Uterus (tissue), 4 donors: ENCODE measurements around the gene PIK3CD. TPM values are rescaled to one million over a fixed set of nuclear protein-coding genes. Genes with fewer than 3 reads are reported as not detected.
"Not testable (repeated sequence)": the region's sequence is repeated elsewhere in the genome, so short reads cannot be mapped to it uniquely, and the experiment has no call there.

Source experiments
- DNase-seq, 2 donors: peaks; one replicate each; pipeline ENCODE4 v3.0.0-alpha.2; 2019 to 2020
- H3K27ac ChIP-seq, 2 donors: fragments of 200-600 bp; sonication (generic); 1 replicate in 1 of 2; 2 replicates in 1 of 2; pipeline ENCODE4 v1.5.1; 2016 to 2018
- H3K27me3 ChIP-seq, 2 donors: fragments of 200-600 bp; sonication (generic); one replicate each; pipeline ENCODE4 v1.5.1; 2018 to 2019; ENCODE audit warnings: control low read depth in 1 of 2
- H3K36me3 ChIP-seq, 2 donors: fragments of 200-600 bp; sonication (generic); one replicate each; pipeline ENCODE4 v1.5.1; 2019; ENCODE audit warnings: control low read depth in 1 of 2
- H3K4me1 ChIP-seq, 2 donors: fragments of 200-600 bp; sonication (generic); one replicate each; pipeline ENCODE4 v1.5.1; 2018 to 2019; ENCODE audit warnings: control low read depth in 1 of 2
- H3K4me3 ChIP-seq, 2 donors: fragments of 200-600 bp; sonication (generic); 1 replicate in 1 of 2; 2 replicates in 1 of 2; pipeline ENCODE4 v1.5.1; 2018 to 2019; ENCODE audit warnings: mild to moderate bottlenecking in 1 of 2
- H3K9me3 ChIP-seq, 2 donors: fragments of 200-600 bp; sonication (generic); one replicate each; pipeline ENCODE4 v1.5.1; 2019; ENCODE audit warnings: control low read depth in 1 of 2
- POLR2A ChIP-seq, 2 donors: fragments of 450-650 bp; IDR thresholded peaks; one replicate each; pipeline ENCODE4 v1.6.1; 2016; ENCODE audit warnings: antibody characterized with exemption in 2 of 2, mild to moderate bottlenecking in 1 of 2, moderate library complexity in 1 of 2
- intact Hi-C: fragments of 100-400 bp; cut with DNase I; formaldehyde crosslinking; loops from one replicate; pipeline ENCODE4 v1.15.1; 2023; ENCODE audit warnings: low total_unique reads
- total RNA-seq, 4 donors: library from RNA; depleted of rRNA in 3 of 4; stranded (reverse); fragments of >200 nt in 3 of 4; gene quantifications; one replicate each; pipeline versions ENCODE4 v1.1.0 to v1.2.4, GENCODE V29; 2014 to 2023
- TF ChIP-seq, protein P1 (sequence below), 4 experiments: fragments of 200-600 bp in 2 of 4; fragments of 450-650 bp in 2 of 4; sonication (generic) in 2 of 4; IDR thresholded peaks; one replicate each; pipeline ENCODE4 v1.5.1; 2016 to 2019; ENCODE audit warnings: antibody characterized with exemption in 4 of 4, mild to moderate bottlenecking in 2 of 4, moderate library complexity in 1 of 4
- donor health status: DM: yes; HTN: yes; CAD: no.

The PIK3CD gene
- total RNA-seq, 4 donors from 2014 or later, result 4.6 to 9.7 (median 7.4) TPM

DNA sequence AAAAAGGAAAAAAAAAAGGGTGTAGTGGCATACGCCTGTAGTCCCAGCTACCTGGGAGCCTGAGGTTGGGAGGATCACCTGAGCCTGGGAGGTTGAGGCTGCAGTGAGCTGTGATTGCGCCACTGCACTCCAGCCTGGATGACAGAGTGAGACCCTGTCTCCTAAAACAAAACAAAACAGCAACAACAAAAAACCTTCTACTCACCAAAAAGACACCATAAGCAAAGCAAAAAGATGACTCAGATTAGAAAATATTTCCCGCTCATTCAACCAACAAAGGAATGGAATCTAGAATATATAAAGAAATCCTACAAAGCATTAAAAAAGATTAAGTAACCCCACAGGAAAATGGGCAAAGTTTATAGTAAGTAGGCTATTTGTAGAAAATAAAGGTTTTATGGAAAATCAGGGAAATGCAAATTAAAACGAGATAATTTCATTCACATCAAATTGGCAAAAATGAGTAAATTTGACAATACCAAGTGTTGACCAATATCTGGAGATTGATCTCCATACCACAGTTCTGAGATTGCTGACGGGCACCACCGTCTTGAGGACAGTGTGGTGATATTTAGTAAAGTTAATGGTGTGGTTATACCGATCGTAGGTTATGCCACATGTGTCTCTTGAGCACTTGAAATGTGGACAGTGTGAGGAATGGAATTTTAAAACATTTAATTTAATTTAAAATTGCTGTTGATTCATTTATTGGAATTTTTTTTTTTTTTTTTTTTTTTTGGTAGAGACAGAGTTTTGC is 54.0 kb downstream of the PIK3CD start:
- intact Hi-C loops, result no loop called here
- Histone ChIP-seq H3K9me3 (no peaks in the 10 kb centered on the region), H3K36me3 (no peaks in the 10 kb centered on the region), H3K4me3 (no peak overlapping the region), H3K4me1 (no peaks in the 10 kb centered on the region), H3K27me3 (no peaks in the 10 kb centered on the region), H3K27ac (no peak overlapping the region)
- DNase-seq, result no peak
- TF ChIP-seq, protein P1, sequence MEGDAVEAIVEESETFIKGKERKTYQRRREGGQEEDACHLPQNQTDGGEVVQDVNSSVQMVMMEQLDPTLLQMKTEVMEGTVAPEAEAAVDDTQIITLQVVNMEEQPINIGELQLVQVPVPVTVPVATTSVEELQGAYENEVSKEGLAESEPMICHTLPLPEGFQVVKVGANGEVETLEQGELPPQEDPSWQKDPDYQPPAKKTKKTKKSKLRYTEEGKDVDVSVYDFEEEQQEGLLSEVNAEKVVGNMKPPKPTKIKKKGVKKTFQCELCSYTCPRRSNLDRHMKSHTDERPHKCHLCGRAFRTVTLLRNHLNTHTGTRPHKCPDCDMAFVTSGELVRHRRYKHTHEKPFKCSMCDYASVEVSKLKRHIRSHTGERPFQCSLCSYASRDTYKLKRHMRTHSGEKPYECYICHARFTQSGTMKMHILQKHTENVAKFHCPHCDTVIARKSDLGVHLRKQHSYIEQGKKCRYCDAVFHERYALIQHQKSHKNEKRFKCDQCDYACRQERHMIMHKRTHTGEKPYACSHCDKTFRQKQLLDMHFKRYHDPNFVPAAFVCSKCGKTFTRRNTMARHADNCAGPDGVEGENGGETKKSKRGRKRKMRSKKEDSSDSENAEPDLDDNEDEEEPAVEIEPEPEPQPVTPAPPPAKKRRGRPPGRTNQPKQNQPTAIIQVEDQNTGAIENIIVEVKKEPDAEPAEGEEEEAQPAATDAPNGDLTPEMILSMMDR (IDR thresholded peaks at IDR 0.05), result no peak
- TF ChIP-seq POLR2A (IDR thresholded peaks at IDR 0.05), result no peak

DNA sequence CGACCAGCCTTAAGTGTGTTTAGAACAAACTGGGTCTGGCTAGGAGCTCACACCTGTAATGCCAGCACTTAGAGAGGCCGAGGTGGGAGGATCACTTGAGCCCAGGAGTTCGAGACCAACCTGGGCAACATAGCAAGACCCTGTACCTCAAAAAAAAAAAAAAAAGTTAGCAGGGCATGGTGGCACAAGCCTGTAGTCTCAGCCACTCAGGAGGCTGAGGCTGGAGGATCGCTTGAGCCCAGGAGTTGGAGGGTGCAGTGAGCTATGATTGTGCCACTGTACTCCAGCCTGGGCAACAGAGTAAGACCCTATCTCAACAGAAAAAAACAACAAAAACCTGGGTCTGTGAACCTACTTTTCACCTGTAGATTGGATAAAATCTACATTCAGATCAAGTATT is 54.6 kb downstream of the PIK3CD start:
- no peaks in the 10 kb centered on the region for H3K27me3 ChIP-seq

DNA sequence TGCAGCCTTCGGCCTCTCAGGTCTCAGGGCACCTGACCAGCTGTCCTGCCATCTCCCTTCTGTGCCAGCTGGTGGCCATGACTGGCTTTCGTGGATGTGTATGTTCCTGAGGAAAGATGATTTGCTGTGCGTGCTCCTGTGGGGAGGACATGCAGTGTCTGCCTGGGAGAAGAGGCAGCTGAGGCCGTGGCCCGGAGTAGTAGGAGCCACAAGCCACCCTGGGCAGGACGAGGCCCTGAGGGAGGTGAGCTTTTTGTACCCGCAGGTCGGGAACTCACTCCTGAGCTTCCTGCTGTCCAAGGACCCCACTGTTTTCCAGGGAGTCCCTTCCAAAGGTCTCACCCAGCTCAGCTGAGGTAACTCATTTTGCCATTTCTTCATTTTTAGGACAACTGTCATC is 58.5 kb downstream of the PIK3CD start:
- Histone ChIP-seq H3K27ac (no peak overlapping the region), H3K4me3 (no peak overlapping the region), H3K36me3 (no peaks in the 10 kb centered on the region), H3K9me3 (no peaks in the 10 kb centered on the region), H3K27me3 (no peaks in the 10 kb centered on the region), H3K4me1 (no peaks in the 10 kb centered on the region)
- intact Hi-C loops, result no loop called here
- TF ChIP-seq POLR2A (IDR thresholded peaks at IDR 0.05), result no peak
- TF ChIP-seq, protein P1 (IDR thresholded peaks at IDR 0.05), result no peak
- DNase-seq, result no peak

More for the DNA sequence above, 54.6 kb downstream of the PIK3CD start:
- H3K9me3 ChIP-seq, result no peaks in the 10 kb centered on the region
- no peak overlapping the region for H3K4me3 ChIP-seq
- H3K36me3 ChIP-seq, result no peaks in the 10 kb centered on the region
- no peak for TF ChIP-seq POLR2A (IDR thresholded peaks at IDR 0.05)
- TF ChIP-seq, protein P1 (IDR thresholded peaks at IDR 0.05), result no peak
- intact Hi-C loops, result no loop called here
- H3K27ac ChIP-seq, result no peak overlapping the region
- no peaks in the 10 kb centered on the region for H3K4me1 ChIP-seq
- DNase-seq, result no peak

DNA sequence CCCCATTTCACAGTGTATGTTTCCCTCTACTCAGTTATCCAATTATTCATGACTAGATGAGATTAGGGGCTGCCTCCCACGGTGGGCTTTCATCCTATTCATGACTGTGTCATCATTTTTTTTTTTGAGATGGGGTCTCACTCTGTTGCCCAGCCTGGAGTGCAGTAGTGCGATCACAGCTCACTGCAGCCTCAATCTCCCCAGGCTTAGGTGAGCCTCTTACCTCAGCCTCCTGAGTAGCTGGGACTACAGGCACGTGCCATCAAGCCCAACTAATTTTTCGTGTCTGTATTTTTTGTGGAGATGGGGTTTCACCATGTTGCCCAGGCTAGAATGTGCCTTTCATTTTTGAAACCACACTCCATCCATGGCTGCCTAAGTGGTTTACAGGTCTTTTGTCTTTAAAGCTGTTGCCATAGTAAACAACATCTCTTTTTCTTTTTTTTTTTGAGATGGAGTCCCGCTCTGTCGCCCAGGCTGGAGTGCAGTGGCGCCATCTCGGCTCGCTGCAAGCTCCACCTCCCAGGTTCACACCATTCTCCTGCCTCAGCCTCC is 60.0 kb downstream of the PIK3CD start:
- no peak for DNase-seq
- Histone ChIP-seq H3K27ac (no peak overlapping the region), H3K36me3 (no peaks in the 10 kb centered on the region), H3K4me3 (no peak overlapping the region), H3K4me1 (no peaks in the 10 kb centered on the region), H3K27me3 (no peaks in the 10 kb centered on the region), H3K9me3 (no peaks in the 10 kb centered on the region)
- intact Hi-C loops, result no loop called here
- no peak for TF ChIP-seq POLR2A (IDR thresholded peaks at IDR 0.05)
- TF ChIP-seq, protein P1 (IDR thresholded peaks at IDR 0.05), result no peak

DNA sequence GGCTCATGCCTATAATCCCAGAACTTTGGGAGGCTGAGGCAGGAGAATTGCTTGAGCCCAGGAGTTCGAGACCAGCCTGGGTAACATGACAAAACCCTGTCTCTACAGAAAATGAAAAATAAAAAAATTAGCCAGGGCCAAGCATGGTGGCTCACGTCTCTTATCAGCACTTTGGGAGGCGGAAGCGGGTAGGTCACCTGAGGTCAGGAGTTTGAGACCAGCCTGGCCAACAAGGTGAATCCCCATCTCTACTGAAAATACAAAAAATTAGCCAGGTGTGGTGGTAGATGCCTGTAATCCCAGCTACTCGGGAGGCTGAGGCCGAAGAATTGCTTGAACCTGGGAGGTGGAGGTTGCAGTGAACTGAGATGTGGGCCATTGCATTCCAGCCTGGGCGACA is 61.2 kb downstream of the PIK3CD start:
- DNase-seq, H3K36me3 ChIP-seq, H3K9me3 ChIP-seq, H3K27me3 ChIP-seq, H3K4me1 ChIP-seq, H3K4me3 ChIP-seq, intact Hi-C loops, H3K27ac ChIP-seq: not testable (repeated sequence)
